Stimulated activated memory B cell treated with anti-CD40 and anti-IgM and Interleukin-4, amounts not matched to agents 10 μg/mL and 1 μg/mL and 100 μg/mL, for 72 hours (primary cell): ENCODE results near the gene NAA50.

Experiments used
- ATAC-seq: fragments of 150-1000 bp; cut with Tn5 transposase; 2 replicates; pipeline ENCODE4 v1.10.0; 2021
- H3K27ac Mint-ChIP-seq: one replicate; pipeline ENCODE4 v1.8.0; 2022; ENCODE audit warnings: mild to moderate bottlenecking, mixed read lengths
- H3K27me3 Mint-ChIP-seq: one replicate; pipeline ENCODE4 v1.8.0; 2022; ENCODE audit warnings: mixed read lengths
- H3K36me3 Mint-ChIP-seq: one replicate; pipeline ENCODE4 v1.8.0; 2022; ENCODE audit warnings: mixed read lengths
- H3K4me1 Mint-ChIP-seq: one replicate; pipeline ENCODE4 v1.8.0; 2022; ENCODE audit warnings: mixed read lengths
- H3K4me3 Mint-ChIP-seq: one replicate; pipeline ENCODE4 v1.8.0; 2022; ENCODE audit warnings: mild to moderate bottlenecking, moderate library complexity, mixed read lengths
- H3K9me3 Mint-ChIP-seq: one replicate; pipeline ENCODE4 v1.8.0; 2022; ENCODE audit warnings: mixed read lengths

The NAA50 gene

GRCh38 chr3:113745756-113746547, at the start of gene NAA50:
Gene NAA50 (minus strand): TSS chr3:113746249. CDS start chr3:113745949, 300 bp downstream.
- Mint-ChIP-seq H3K36me3 (peaks cover 11% of the 10 kb centered on the region), H3K9me3 (no peaks in the 10 kb centered on the region), H3K27me3 (no peaks in the 10 kb centered on the region), H3K4me3 (peak within 1 kb of the TSS; percentile 87), H3K4me1 (peaks cover 72% of the 10 kb centered on the region), H3K27ac (peak within 1 kb of the TSS; percentile 100)
- ATAC-seq: peak; percentile 90

GRCh38 chr3:113795693-113796092, 49.6 kb upstream of the NAA50 start:
- no peak for ATAC-seq

GRCh38 chr3:113794526-113794925, 48.5 kb upstream of the NAA50 start:
- Mint-ChIP-seq H3K9me3 (no peaks in the 10 kb centered on the region), H3K4me1 (no peaks in the 10 kb centered on the region), H3K27me3 (no peaks in the 10 kb centered on the region), H3K4me3 (no peak overlapping the region), H3K36me3 (peaks cover 40% of the 10 kb centered on the region), H3K27ac (no peak overlapping the region)
- no peak for ATAC-seq

More at GRCh38 chr3:113795693-113796092, 49.6 kb upstream of the NAA50 start:
- H3K4me3 Mint-ChIP-seq: no peak overlapping the region
- peaks cover 47% of the 10 kb centered on the region for H3K36me3 Mint-ChIP-seq
- no peaks in the 10 kb centered on the region for H3K4me1 Mint-ChIP-seq
- H3K9me3 Mint-ChIP-seq: no peaks in the 10 kb centered on the region
- H3K27ac Mint-ChIP-seq: no peak overlapping the region
- no peaks in the 10 kb centered on the region for H3K27me3 Mint-ChIP-seq

GRCh38 chr3:113791381-113791780, 45.3 kb upstream of the NAA50 start:
- H3K27me3 Mint-ChIP-seq: no peaks in the 10 kb centered on the region
- H3K4me3 Mint-ChIP-seq: no peak overlapping the region
- H3K27ac Mint-ChIP-seq: peak overlapping the region; percentile 7
- no peaks in the 10 kb centered on the region for H3K4me1 Mint-ChIP-seq
- no peak for ATAC-seq
- no peaks in the 10 kb centered on the region for H3K9me3 Mint-ChIP-seq
- peaks cover 59% of the 10 kb centered on the region for H3K36me3 Mint-ChIP-seq

GRCh38 chr3:113783980-113784379, 37.9 kb upstream of the NAA50 start:
- no peaks in the 10 kb centered on the region for H3K9me3 Mint-ChIP-seq
- H3K4me3 Mint-ChIP-seq: no peak overlapping the region
- H3K36me3 Mint-ChIP-seq: peaks cover 19% of the 10 kb centered on the region
- H3K4me1 Mint-ChIP-seq: peaks cover 7% of the 10 kb centered on the region
- no peak for ATAC-seq
- no peaks in the 10 kb centered on the region for H3K27me3 Mint-ChIP-seq
- H3K27ac Mint-ChIP-seq: peak overlapping the region; percentile 64

GRCh38 chr3:113783463-113783862, 37.4 kb upstream of the NAA50 start:
- Mint-ChIP-seq H3K36me3 (peaks cover 13% of the 10 kb centered on the region), H3K4me1 (peaks cover 7% of the 10 kb centered on the region), H3K9me3 (no peaks in the 10 kb centered on the region), H3K27ac (no peak overlapping the region), H3K27me3 (no peaks in the 10 kb centered on the region), H3K4me3 (no peak overlapping the region)
- ATAC-seq: no peak

GRCh38 chr3:113776564-113776963, 30.5 kb upstream of the NAA50 start:
- Mint-ChIP-seq H3K4me3 (no peak overlapping the region), H3K27ac (no peak overlapping the region), H3K4me1 (peaks cover 21% of the 10 kb centered on the region), H3K9me3 (no peaks in the 10 kb centered on the region), H3K27me3 (no peaks in the 10 kb centered on the region), H3K36me3 (peaks cover 17% of the 10 kb centered on the region)
- ATAC-seq: no peak

- H3K27ac Mint-ChIP-seq: no peak overlapping the region
- no peaks in the 10 kb centered on the region for H3K27me3 Mint-ChIP-seq
- ATAC-seq: no peak
- H3K4me1 Mint-ChIP-seq: peaks cover 21% of the 10 kb centered on the region
- peaks cover 17% of the 10 kb centered on the region for H3K36me3 Mint-ChIP-seq
- H3K9me3 Mint-ChIP-seq: no peaks in the 10 kb centered on the region
- no peak overlapping the region for H3K4me3 Mint-ChIP-seq
Observed at GRCh38 chr3:113775516-113775915, 29.5 kb upstream of the NAA50 start.

- no peaks in the 10 kb centered on the region for H3K27me3 Mint-ChIP-seq
- no peak for ATAC-seq
- peaks cover 21% of the 10 kb centered on the region for H3K4me1 Mint-ChIP-seq
- no peak overlapping the region for H3K4me3 Mint-ChIP-seq
- H3K36me3 Mint-ChIP-seq: peaks cover 17% of the 10 kb centered on the region
- H3K9me3 Mint-ChIP-seq: no peaks in the 10 kb centered on the region
- H3K27ac Mint-ChIP-seq: no peak overlapping the region
Observed at GRCh38 chr3:113773381-113773780, 27.3 kb upstream of the NAA50 start.

- no peak overlapping the region for H3K27ac Mint-ChIP-seq
- H3K4me3 Mint-ChIP-seq: no peak overlapping the region
- H3K27me3 Mint-ChIP-seq: no peaks in the 10 kb centered on the region
Observed at GRCh38 chr3:113771993-113772392, 25.9 kb upstream of the NAA50 start.

GRCh38 chr3:113769551-113769950, 23.5 kb upstream of the NAA50 start:
- no peak overlapping the region for H3K27ac Mint-ChIP-seq
- H3K4me3 Mint-ChIP-seq: no peak overlapping the region
- no peak for ATAC-seq
- no peaks in the 10 kb centered on the region for H3K36me3 Mint-ChIP-seq
- H3K27me3 Mint-ChIP-seq: no peaks in the 10 kb centered on the region
- peaks cover 7% of the 10 kb centered on the region for H3K4me1 Mint-ChIP-seq
- no peaks in the 10 kb centered on the region for H3K9me3 Mint-ChIP-seq

More at GRCh38 chr3:113771993-113772392, 25.9 kb upstream of the NAA50 start:
- Mint-ChIP-seq H3K4me1 (peaks cover 12% of the 10 kb centered on the region), H3K9me3 (no peaks in the 10 kb centered on the region), H3K36me3 (peaks cover 3% of the 10 kb centered on the region)
- ATAC-seq: no peak

GRCh38 chr3:113764698-113765097, 18.6 kb upstream of the NAA50 start:
- Mint-ChIP-seq H3K4me3 (no peak overlapping the region), H3K9me3 (no peaks in the 10 kb centered on the region), H3K36me3 (no peaks in the 10 kb centered on the region), H3K27me3 (no peaks in the 10 kb centered on the region), H3K4me1 (no peaks in the 10 kb centered on the region), H3K27ac (no peak overlapping the region)
- no peak for ATAC-seq

GRCh38 chr3:113758389-113759024, 12.5 kb upstream of the NAA50 start:
- Mint-ChIP-seq H3K36me3 (peaks cover 20% of the 10 kb centered on the region), H3K9me3 (peaks cover 6% of the 10 kb centered on the region), H3K4me1 (peaks cover 22% of the 10 kb centered on the region), H3K4me3 (no peak overlapping the region), H3K27ac (no peak overlapping the region), H3K27me3 (no peaks in the 10 kb centered on the region)
- no peak for ATAC-seq

- H3K4me3 Mint-ChIP-seq: no peak overlapping the region
- no peaks in the 10 kb centered on the region for H3K27me3 Mint-ChIP-seq
- peak overlapping the region; percentile 53 for H3K27ac Mint-ChIP-seq
- H3K9me3 Mint-ChIP-seq: peaks cover 6% of the 10 kb centered on the region
- peaks cover 31% of the 10 kb centered on the region for H3K4me1 Mint-ChIP-seq
- peaks cover 20% of the 10 kb centered on the region for H3K36me3 Mint-ChIP-seq
- ATAC-seq: no peak
Observed at GRCh38 chr3:113754494-113755159, 8.6 kb upstream of the NAA50 start.

GRCh38 chr3:113753376-113753985, 7.4 kb upstream of the NAA50 start:
- no peak for ATAC-seq
- no peak overlapping the region for H3K4me3 Mint-ChIP-seq
- peaks cover 4% of the 10 kb centered on the region for H3K9me3 Mint-ChIP-seq
- peaks cover 42% of the 10 kb centered on the region for H3K4me1 Mint-ChIP-seq
- no peaks in the 10 kb centered on the region for H3K27me3 Mint-ChIP-seq
- H3K36me3 Mint-ChIP-seq: peaks cover 14% of the 10 kb centered on the region
- peak overlapping the region; percentile 53 for H3K27ac Mint-ChIP-seq
